HCT116 (cell line): Measurements from ENCODE around the gene PAQR7. TPM values are rescaled to one million over a fixed set of nuclear protein-coding genes. Genes with fewer than 3 reads are reported as not detected.

ENCODE experiments used
- ATAC-seq: fragments of 200-7000 bp; cut with Tn5 transposase; 2 replicates; pipeline ENCODE4 v1.9.1; 2020; ENCODE audit warnings: mild to moderate bottlenecking, moderate library complexity
- BruUV-seq: library from RNA; stranded (reverse); fragments of 400-500 nt; replicated peaks from 2 replicates; lab custom pipeline; 2021; lab: Mats Ljungman, UMichigan
- CTCF ChIA-PET: fragments of 300-600 bp; sonication (Branson Sonifier 250); formaldehyde crosslinking; loops from one replicate; lab custom pipeline; 2021; ENCODE audit warnings: antibody characterized with exemption; lab: Charles Lee
- POLR2A ChIA-PET: fragments of 300-600, 350-600 bp; sonication (Branson Sonifier 250); formaldehyde crosslinking; loops from one replicate; lab custom pipeline; 2021; ENCODE audit warnings: antibody characterized with exemption; lab: Charles Lee
- RAD21 ChIA-PET, 2 experiments: fragments of 300-600 bp; sonication (Branson Sonifier 250); formaldehyde crosslinking; loops; one replicate each; lab custom pipeline; 2023; ENCODE audit warnings: low total read pairs in 2 of 2; ENCODE audit not compliant: uncharacterized antibody in 2 of 2, unreplicated experiment in 2 of 2, low non-redundant PET in 1 of 2; lab: Charles Lee
- DNase-seq: peaks from one replicate; pipeline ENCODE4 v3.0.0-alpha.2; 2010; ENCODE audit warnings: low read depth, low spot score
- H2AFZ ChIP-seq: fragments of 200-600 bp; shearing (Covaris generic), sonication (generic); 2 replicates; pipeline ENCODE4 v1.6.1; 2017; ENCODE audit warnings: low read depth, mixed run types, mixed read lengths, antibody characterized with exemption, low read length; ENCODE audit not compliant: poor library complexity, severe bottlenecking
- H3K27ac ChIP-seq: 2 replicates; pipeline ENCODE4 v1.5.1; 2012; ENCODE audit warnings: low read depth, low read length
- H3K27me3 ChIP-seq: fragments of 200-600 bp; sonication (generic); 2 replicates; pipeline ENCODE4 v1.6.1; 2016; ENCODE audit warnings: mixed run types, low read length, mixed read lengths; ENCODE audit not compliant: insufficient read depth
- H3K36me3 ChIP-seq, 2 experiments: fragments of 200-500 bp in 1 of 2; fragments of 200-600 bp in 1 of 2; sonication (Bioruptor generic) in 1 of 2; sonication (generic) in 1 of 2; 2 replicates each; pipeline versions ENCODE4 v1.5.1 to v1.6.1; 2014 to 2016; ENCODE audit warnings: low read length in 2 of 2, inconsistent platforms in 1 of 2, mixed read lengths in 1 of 2, mixed run types in 1 of 2; ENCODE audit not compliant: insufficient read depth in 2 of 2, control insufficient read depth in 1 of 2
- H3K4me1 ChIP-seq, 2 experiments: fragments of 200-600 bp in 1 of 2; sonication (generic) in 1 of 2; 2 replicates each; pipeline versions ENCODE4 v1.5.1 to v1.6.1; 2012 to 2017; ENCODE audit warnings: low read length in 2 of 2, inconsistent platforms in 1 of 2, mild to moderate bottlenecking in 1 of 2, mixed read lengths in 1 of 2, mixed run types in 1 of 2, moderate library complexity in 1 of 2; ENCODE audit not compliant: insufficient read depth in 2 of 2, control insufficient read depth in 1 of 2
- H3K4me2 ChIP-seq: fragments of 200-600 bp; sonication (generic); 2 replicates; pipeline ENCODE4 v1.6.1; 2017; ENCODE audit warnings: mixed run types, low read length, mixed read lengths
- H3K4me3 ChIP-seq, 2 experiments: fragments of 200-600 bp in 1 of 2; sonication (generic) in 1 of 2; replicated peaks in 1 of 2; 2 replicates each; pipeline ENCODE4 v1.5.1; 2011 to 2016; ENCODE audit warnings: low read length in 2 of 2, control low read depth in 1 of 2, low read depth in 1 of 2, mild to moderate bottlenecking in 1 of 2, mixed read lengths in 1 of 2, mixed run types in 1 of 2
- H3K79me2 ChIP-seq: fragments of 200-600 bp; sonication (generic); 2 replicates; pipeline ENCODE4 v1.6.1; 2017; ENCODE audit warnings: mild to moderate bottlenecking, mixed run types, low read length, moderate library complexity, mixed read lengths; ENCODE audit not compliant: insufficient read depth
- H3K9ac ChIP-seq: fragments of 200-600 bp; sonication (generic); 2 replicates; pipeline ENCODE4 v1.6.1; 2016; ENCODE audit warnings: low read length, mixed read lengths
- H3K9me2 ChIP-seq: fragments of 200-600 bp; sonication (generic), shearing (Covaris generic); 2 replicates; pipeline ENCODE4 v1.6.1; 2017; ENCODE audit warnings: mixed run types, mild to moderate bottlenecking, moderate library complexity; ENCODE audit not compliant: insufficient read depth
- H3K9me3 ChIP-seq, 2 experiments: fragments of 200-500 bp in 1 of 2; fragments of 200-600 bp in 1 of 2; sonication (Bioruptor generic) in 1 of 2; sonication (generic) in 1 of 2; 2 replicates each; pipeline ENCODE4 v1.6.1; 2014 to 2017; ENCODE audit warnings: low read length in 2 of 2, mixed read lengths in 2 of 2, inconsistent platforms in 1 of 2, low read depth in 1 of 2, mild to moderate bottlenecking in 1 of 2, mixed run types in 1 of 2, moderate library complexity in 1 of 2; ENCODE audit not compliant: control insufficient read depth in 1 of 2, insufficient read depth in 1 of 2
- H4K20me1 ChIP-seq: fragments of 200-600 bp; sonication (generic), shearing (Covaris generic); 2 replicates; pipeline ENCODE4 v1.6.1; 2017; ENCODE audit warnings: mixed run types, mild to moderate bottlenecking, moderate library complexity; ENCODE audit not compliant: insufficient read depth
- CBX3 ChIP-seq: IDR thresholded peaks from 2 replicates; pipeline ENCODE4 v1.6.1; 2012; ENCODE audit warnings: low read depth
- ELF1 ChIP-seq: IDR thresholded peaks from 2 replicates; pipeline ENCODE4 v1.6.1; 2012; ENCODE audit warnings: low read depth, borderline replicate concordance
- REST ChIP-seq: IDR thresholded peaks from 2 replicates; pipeline ENCODE4 v1.6.1; 2012; ENCODE audit warnings: low read depth
- SP1 ChIP-seq: IDR thresholded peaks from 2 replicates; pipeline ENCODE4 v1.6.1; 2012; ENCODE audit warnings: low read depth
- TCF7L2 ChIP-seq: IDR thresholded peaks from 2 replicates; pipeline ENCODE4 v1.7.0; 2011; ENCODE audit warnings: borderline replicate concordance, inconsistent platforms; ENCODE audit not compliant: insufficient read depth, insufficient read length; ENCODE audit errors: extremely low read depth
- ZFX ChIP-seq: fragments of 450-650 bp; IDR thresholded peaks from 2 replicates; pipeline ENCODE4 v1.6.1; 2017
- ZNF274 ChIP-seq: fragments of 200-500 bp; sonication (Bioruptor generic); IDR thresholded peaks from 2 replicates; pipeline ENCODE4 v1.6.1; 2014; ENCODE audit warnings: mild to moderate bottlenecking, low read depth, low read length, inconsistent platforms
- intact Hi-C: fragments of 100-400 bp; cut with micrococcal nuclease; formaldehyde crosslinking; loops from 2 replicates; pipeline ENCODE4 v1.10.0; 2022
- total RNA-seq: library from RNA; stranded (reverse); gene quantifications from one replicate; pipeline ENCODE4 v1.2.1, GENCODE V29; 2021; ENCODE audit not compliant: unreplicated experiment

PAQR7 gene
- total RNA-seq, 1 experiment from 2014 or later: 13.1 TPM

- TF ChIP-seq ZNF274 (no peak), ELF1 (no peak)
Observed at GRCh38 chr1:25831569-25832196, 43.8 kb downstream of the PAQR7 start (continued).

GRCh38 chr1:25829046-25829445, 46.5 kb downstream of the PAQR7 start:
- POLR2A ChIA-PET: no interaction called here
- Histone ChIP-seq H2AFZ (no peak overlapping the region), H4K20me1 (no peaks in the 10 kb centered on the region; the same call in 1 of the 2 replicates), H3K9me2 (no peaks in the 10 kb centered on the region), H3K27me3 (no peaks in the 10 kb centered on the region), H3K27ac (no peak overlapping the region), H3K9me3 (no peaks in the 10 kb centered on the region), H3K9ac (no peak overlapping the region), H3K4me2 (no peak overlapping the region), H3K36me3 (peaks cover 46 to 50% of the 10 kb centered on the region in 2 experiments), H3K4me1 (no peaks in the 10 kb centered on the region), H3K79me2 (peaks cover 30% of the 10 kb centered on the region), H3K4me3 (no peak overlapping the region)
- RAD21 ChIA-PET: no interaction called here
- TF ChIP-seq TCF7L2 (no peak), ZFX (no peak), REST (no peak), SP1 (no peak), CBX3 (no peak)
- ATAC-seq (no peak), DNase-seq (no peak)
- intact Hi-C loops: no loop called here
- CTCF ChIA-PET: no interaction called here
- BruUV-seq: no TSS peak
